KMS-11 (cell line): ENCODE measurements around the gene SSBP3.

Source experiments
- H2AFZ ChIP-seq: fragments of 200-600 bp; sonication (generic); 2 replicates; pipeline ENCODE4 v1.6.1; 2016; ENCODE audit warnings: antibody characterized with exemption, mixed run types, low read depth
- H3K27ac ChIP-seq: fragments of 200-600 bp; sonication (generic); 2 replicates; pipeline ENCODE4 v1.6.1; 2016; ENCODE audit warnings: mild to moderate bottlenecking, mixed run types
- H3K27me3 ChIP-seq: fragments of 200-600 bp; sonication (generic); 2 replicates; pipeline ENCODE4 v1.6.1; 2017; ENCODE audit warnings: mild to moderate bottlenecking, low read depth, mixed run types, moderate library complexity; ENCODE audit not compliant: insufficient read depth
- H3K36me3 ChIP-seq: fragments of 200-600 bp; sonication (generic); 2 replicates; pipeline ENCODE4 v1.6.1; 2017; ENCODE audit warnings: mild to moderate bottlenecking, mixed run types; ENCODE audit not compliant: insufficient read depth
- H3K4me1 ChIP-seq: fragments of 200-600 bp; sonication (generic); 2 replicates; pipeline ENCODE4 v1.6.1; 2016; ENCODE audit warnings: mild to moderate bottlenecking, low read depth, mixed run types; ENCODE audit not compliant: poor library complexity, severe bottlenecking
- H3K4me2 ChIP-seq: fragments of 200-600 bp; sonication (generic); 2 replicates; pipeline ENCODE4 v1.7.0; 2016; ENCODE audit warnings: mild to moderate bottlenecking, mixed run types
- H3K4me3 ChIP-seq: fragments of 200-600 bp; sonication (generic); IDR thresholded peaks from 2 replicates; pipeline ENCODE4 v1.6.1; 2017; ENCODE audit warnings: low read depth, low read length, mixed read lengths; ENCODE audit not compliant: insufficient read depth
- H3K79me2 ChIP-seq: fragments of 200-600 bp; sonication (generic); 2 replicates; pipeline ENCODE4 v1.6.1; 2016; ENCODE audit warnings: low read depth, mixed run types; ENCODE audit not compliant: insufficient read depth
- H3K9ac ChIP-seq: fragments of 200-600 bp; sonication (generic); 2 replicates; pipeline ENCODE4 v1.6.1; 2016; ENCODE audit warnings: mild to moderate bottlenecking, mixed run types
- H4K20me1 ChIP-seq: fragments of 200-600 bp; sonication (generic); 2 replicates; pipeline ENCODE4 v1.6.1; 2016; ENCODE audit warnings: mild to moderate bottlenecking, mixed run types; ENCODE audit not compliant: insufficient read depth
- TF ChIP-seq, protein P1 (sequence below): fragments of 200-600 bp; sonication (generic); conservative IDR thresholded peaks from 2 replicates; pipeline ENCODE4 v1.6.1; 2017; ENCODE audit warnings: low read depth, mild to moderate bottlenecking, antibody characterized with exemption, low read length, moderate library complexity, mixed read lengths

The SSBP3 gene

DNA sequence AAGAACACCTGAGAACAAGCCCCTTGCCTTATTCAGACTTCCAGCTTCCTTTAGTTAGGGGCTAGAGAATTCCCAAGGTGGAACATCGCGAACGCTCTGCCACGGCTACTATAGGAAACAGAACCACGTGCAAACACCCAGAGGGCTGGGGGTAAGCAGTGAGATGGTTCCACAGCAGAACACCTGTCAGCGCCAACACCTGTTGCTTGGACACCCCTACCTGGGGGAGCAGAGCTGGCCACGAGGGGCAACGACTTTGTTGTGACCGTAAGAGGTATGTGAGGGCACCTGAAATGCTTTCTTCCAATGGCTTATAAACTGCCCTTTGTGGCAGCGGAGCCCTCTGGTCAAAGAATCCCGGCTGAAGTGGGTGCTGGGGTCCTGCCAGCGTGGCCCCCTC lies 155.5 kb downstream of the SSBP3 start:
- Histone ChIP-seq H3K36me3 (no peaks in the 10 kb centered on the region), H3K4me1 (no peaks in the 10 kb centered on the region), H3K4me3 (no peak overlapping the region), H2AFZ (no peak overlapping the region), H3K79me2 (no peaks in the 10 kb centered on the region), H4K20me1 (no peaks in the 10 kb centered on the region), H3K4me2 (no peak overlapping the region), H3K9ac (no peak overlapping the region), H3K27me3 (no peaks in the 10 kb centered on the region), H3K27ac (no peak overlapping the region)
- TF ChIP-seq, protein P1, sequence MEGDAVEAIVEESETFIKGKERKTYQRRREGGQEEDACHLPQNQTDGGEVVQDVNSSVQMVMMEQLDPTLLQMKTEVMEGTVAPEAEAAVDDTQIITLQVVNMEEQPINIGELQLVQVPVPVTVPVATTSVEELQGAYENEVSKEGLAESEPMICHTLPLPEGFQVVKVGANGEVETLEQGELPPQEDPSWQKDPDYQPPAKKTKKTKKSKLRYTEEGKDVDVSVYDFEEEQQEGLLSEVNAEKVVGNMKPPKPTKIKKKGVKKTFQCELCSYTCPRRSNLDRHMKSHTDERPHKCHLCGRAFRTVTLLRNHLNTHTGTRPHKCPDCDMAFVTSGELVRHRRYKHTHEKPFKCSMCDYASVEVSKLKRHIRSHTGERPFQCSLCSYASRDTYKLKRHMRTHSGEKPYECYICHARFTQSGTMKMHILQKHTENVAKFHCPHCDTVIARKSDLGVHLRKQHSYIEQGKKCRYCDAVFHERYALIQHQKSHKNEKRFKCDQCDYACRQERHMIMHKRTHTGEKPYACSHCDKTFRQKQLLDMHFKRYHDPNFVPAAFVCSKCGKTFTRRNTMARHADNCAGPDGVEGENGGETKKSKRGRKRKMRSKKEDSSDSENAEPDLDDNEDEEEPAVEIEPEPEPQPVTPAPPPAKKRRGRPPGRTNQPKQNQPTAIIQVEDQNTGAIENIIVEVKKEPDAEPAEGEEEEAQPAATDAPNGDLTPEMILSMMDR = no peak

DNA sequence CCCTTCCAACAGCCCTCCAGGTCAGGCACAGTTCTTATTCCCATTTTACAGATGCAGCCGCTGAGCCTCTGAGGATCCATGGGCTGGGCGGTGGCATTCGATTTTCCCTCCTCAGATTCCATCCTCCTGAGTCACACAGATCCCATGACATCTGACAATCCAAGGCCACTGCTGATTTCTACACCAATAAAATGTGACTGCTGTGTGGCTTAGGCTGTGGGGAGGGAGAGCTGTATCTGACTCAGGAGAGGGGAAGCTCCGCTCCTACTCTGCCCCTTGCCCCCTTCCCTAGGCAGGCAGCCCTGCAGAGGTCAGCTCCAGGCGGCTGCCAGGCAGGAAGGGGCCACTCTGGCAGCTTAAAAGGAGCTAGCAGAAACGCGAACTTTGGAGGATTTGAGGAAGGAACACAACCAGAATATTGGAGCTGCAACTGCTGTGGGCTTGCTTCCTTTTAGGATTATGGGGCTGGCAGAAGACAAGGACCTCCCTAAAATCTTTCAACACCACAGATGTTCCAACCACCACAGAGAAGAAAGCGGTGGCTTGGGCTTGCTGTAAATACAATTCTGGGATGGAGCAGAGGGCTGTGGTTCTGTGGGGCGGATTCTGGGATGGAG lies 156.3 kb downstream of the SSBP3 start:
- Histone ChIP-seq H3K4me2 (no peak overlapping the region), H3K36me3 (no peaks in the 10 kb centered on the region)

DNA sequence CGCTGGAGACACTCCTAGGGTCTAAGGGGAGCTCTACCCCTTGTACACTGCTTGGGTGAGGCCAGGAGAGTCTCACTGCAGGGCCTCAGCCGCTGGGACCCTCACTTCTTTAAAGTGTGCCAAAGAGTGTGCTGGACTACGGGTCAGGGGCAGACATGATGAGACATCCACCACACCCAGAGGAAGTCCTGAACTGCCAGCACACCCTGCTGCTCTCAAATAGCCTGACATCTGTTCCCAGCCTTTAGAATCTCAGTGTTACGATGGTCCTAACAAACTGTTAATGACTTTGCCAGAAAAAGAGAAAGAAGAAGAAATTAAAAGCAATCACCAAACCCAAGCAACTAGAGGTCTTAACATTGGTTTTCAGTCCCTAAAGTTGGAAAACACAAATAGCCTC lies 157.2 kb downstream of the SSBP3 start:
- no peaks in the 10 kb centered on the region for H3K79me2 ChIP-seq
- TF ChIP-seq, protein P1 = no peak
- no peak overlapping the region for H2AFZ ChIP-seq
- no peak overlapping the region for H3K9ac ChIP-seq
- no peaks in the 10 kb centered on the region for H3K27me3 ChIP-seq
- H4K20me1 ChIP-seq = no peaks in the 10 kb centered on the region
- no peak overlapping the region for H3K4me3 ChIP-seq
- H3K4me2 ChIP-seq = no peak overlapping the region
- no peaks in the 10 kb centered on the region for H3K36me3 ChIP-seq
- H3K27ac ChIP-seq = no peak overlapping the region
- H3K4me1 ChIP-seq = no peaks in the 10 kb centered on the region

More for the DNA sequence above, 156.3 kb downstream of the SSBP3 start:
- Histone ChIP-seq H3K79me2 (no peaks in the 10 kb centered on the region), H4K20me1 (no peaks in the 10 kb centered on the region), H3K4me3 (no peak overlapping the region), H2AFZ (no peak overlapping the region), H3K9ac (no peak overlapping the region), H3K27me3 (no peaks in the 10 kb centered on the region), H3K4me1 (no peaks in the 10 kb centered on the region), H3K27ac (no peak overlapping the region)
- TF ChIP-seq, protein P1 = no peak

DNA sequence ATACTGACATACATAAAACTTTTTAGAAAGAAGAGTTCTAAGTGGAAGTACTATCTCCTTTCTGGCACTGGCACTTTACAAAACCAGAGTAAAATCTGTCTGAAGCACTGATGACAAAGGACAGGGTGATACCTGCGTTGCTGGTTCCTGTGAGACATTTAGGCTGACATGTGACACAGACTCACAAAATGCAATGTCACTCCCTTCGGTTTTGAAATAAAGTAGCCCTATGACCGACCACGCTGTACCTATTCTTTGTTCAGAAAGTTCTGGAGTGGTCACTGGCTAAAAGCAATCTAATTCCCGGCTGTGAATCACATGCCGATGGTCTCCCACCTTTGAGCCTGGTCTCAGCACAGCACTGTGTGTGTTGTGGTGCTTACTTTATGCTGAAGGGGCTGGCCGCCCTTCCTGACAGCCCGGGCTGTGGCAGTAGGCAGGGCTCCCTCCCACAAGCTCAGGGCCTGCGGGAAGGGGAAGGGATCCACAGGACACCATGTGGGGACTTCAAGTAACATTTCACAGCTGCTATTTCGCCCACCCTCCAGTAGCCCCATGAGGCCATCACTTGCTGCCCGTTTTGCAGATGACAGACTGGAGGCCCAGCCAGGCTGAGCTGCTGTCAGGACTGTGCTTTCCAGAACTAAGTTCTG lies 158.2 kb downstream of the SSBP3 start:
- Histone ChIP-seq H2AFZ (no peak overlapping the region), H3K4me2 (no peak overlapping the region), H4K20me1 (no peaks in the 10 kb centered on the region), H3K27me3 (no peaks in the 10 kb centered on the region), H3K4me1 (no peaks in the 10 kb centered on the region), H3K27ac (no peak overlapping the region), H3K36me3 (no peaks in the 10 kb centered on the region), H3K4me3 (no peak overlapping the region), H3K9ac (no peak overlapping the region), H3K79me2 (no peaks in the 10 kb centered on the region)
- TF ChIP-seq, protein P1 = no peak
